BLaER1 (cell line): ENCODE measurements around the gene PRKCE.
"Not testable (repeated sequence)": the region's sequence is repeated elsewhere in the genome, so short reads cannot be mapped to it uniquely, and the experiment has no call there.

ENCODE experiments used
- H3K27ac ChIP-seq: shearing (Covaris generic); formaldehyde crosslinking; 2 replicates; pipeline ENCODE4 v1.8.1; 2022
- H3K27me3 ChIP-seq: shearing (Covaris generic); formaldehyde crosslinking; 2 replicates; pipeline ENCODE4 v1.8.1; 2022
- H3K36me3 ChIP-seq: shearing (Covaris generic); formaldehyde crosslinking; 2 replicates; pipeline ENCODE4 v1.8.1; 2022
- H3K4me1 ChIP-seq: shearing (Covaris generic); formaldehyde crosslinking; 2 replicates; pipeline ENCODE4 v1.8.1; 2022
- H3K4me2 ChIP-seq: shearing (Covaris generic); formaldehyde crosslinking; 2 replicates; pipeline ENCODE4 v1.8.1; 2022
- H3K4me3 ChIP-seq: shearing (Covaris generic); formaldehyde crosslinking; 2 replicates; pipeline ENCODE4 v1.8.1; 2022
- H3K9ac ChIP-seq: shearing (Covaris generic); formaldehyde crosslinking; 2 replicates; pipeline ENCODE4 v1.8.1; 2022
- H3K9me3 ChIP-seq: shearing (Covaris generic); formaldehyde crosslinking; 2 replicates; pipeline ENCODE4 v1.8.1; 2022
- H4K20me1 ChIP-seq: shearing (Covaris generic); formaldehyde crosslinking; 2 replicates; pipeline ENCODE4 v1.8.1; 2022
- Cebpa-rat ChIP-seq: shearing (Covaris generic); IDR thresholded peaks from 2 replicates; pipeline ENCODE4 v1.8.1; 2022

The PRKCE gene

GRCh38 chr2:46200100-46200690 lies 548.7 kb downstream of the PRKCE start:
- no peak overlapping the region for H3K27ac ChIP-seq
- peaks cover 8% of the 10 kb centered on the region; the same call in 1 of the 2 replicates for H3K9me3 ChIP-seq
- no peaks in the 10 kb centered on the region for H3K36me3 ChIP-seq
- peak overlapping the region; percentile 29; the same call in 1 of the 2 replicates for H3K4me2 ChIP-seq
- no peak overlapping the region for H3K9ac ChIP-seq
- no peak overlapping the region for H3K4me3 ChIP-seq
- no peak for TF ChIP-seq Cebpa-rat
- H4K20me1 ChIP-seq, result no peaks in the 10 kb centered on the region
- H3K4me1 ChIP-seq, result peaks cover 21% of the 10 kb centered on the region
- no peaks in the 10 kb centered on the region for H3K27me3 ChIP-seq

- no peak overlapping the region for H3K9ac ChIP-seq
- H4K20me1 ChIP-seq, result no peaks in the 10 kb centered on the region
- H3K9me3 ChIP-seq, result peaks cover 8% of the 10 kb centered on the region; the same call in 1 of the 2 replicates
- no peak for TF ChIP-seq Cebpa-rat
- peak overlapping the region; percentile 29; the same call in 1 of the 2 replicates for H3K4me2 ChIP-seq
- no peaks in the 10 kb centered on the region for H3K27me3 ChIP-seq
- H3K4me3 ChIP-seq, result no peak overlapping the region
- H3K4me1 ChIP-seq, result peaks cover 21% of the 10 kb centered on the region
- no peaks in the 10 kb centered on the region for H3K36me3 ChIP-seq
- no peak overlapping the region for H3K27ac ChIP-seq
Measured at GRCh38 chr2:46200861-46201605, 549.6 kb downstream of the PRKCE start.

GRCh38 chr2:46202453-46202852 lies 551.0 kb downstream of the PRKCE start:
- no peaks in the 10 kb centered on the region for H3K27me3 ChIP-seq
- H4K20me1 ChIP-seq, result no peaks in the 10 kb centered on the region
- H3K4me3 ChIP-seq, result no peak overlapping the region
- no peak for TF ChIP-seq Cebpa-rat
- no peaks in the 10 kb centered on the region for H3K36me3 ChIP-seq
- no peak overlapping the region for H3K27ac ChIP-seq
- peaks cover 11% of the 10 kb centered on the region for H3K4me1 ChIP-seq
- H3K9me3 ChIP-seq, result peaks cover 8% of the 10 kb centered on the region; the same call in 1 of the 2 replicates
- H3K4me2 ChIP-seq, result no peak overlapping the region
- no peak overlapping the region for H3K9ac ChIP-seq

GRCh38 chr2:46202987-46203386 lies 551.5 kb downstream of the PRKCE start:
- no peak overlapping the region for H3K4me3 ChIP-seq
- H3K27me3 ChIP-seq, result no peaks in the 10 kb centered on the region
- no peaks in the 10 kb centered on the region for H4K20me1 ChIP-seq
- peaks cover 11% of the 10 kb centered on the region; the same call in 1 of the 2 replicates for H3K9me3 ChIP-seq
- H3K4me2 ChIP-seq, result no peak overlapping the region
- peaks cover 10% of the 10 kb centered on the region for H3K4me1 ChIP-seq
- no peak for TF ChIP-seq Cebpa-rat
- H3K36me3 ChIP-seq, result no peaks in the 10 kb centered on the region
- H3K9ac ChIP-seq, result no peak overlapping the region
- no peak overlapping the region for H3K27ac ChIP-seq

GRCh38 chr2:46203636-46204035 lies 552.2 kb downstream of the PRKCE start:
- H3K36me3 ChIP-seq, H4K20me1 ChIP-seq, H3K9ac ChIP-seq, H3K4me2 ChIP-seq, H3K27me3 ChIP-seq, H3K27ac ChIP-seq, H3K4me3 ChIP-seq: not testable (repeated sequence)
- peaks cover 10% of the 10 kb centered on the region for H3K4me1 ChIP-seq
- H3K9me3 ChIP-seq, result peaks cover 14% of the 10 kb centered on the region

GRCh38 chr2:46207591-46207990 lies 556.1 kb downstream of the PRKCE start:
- Histone ChIP-seq H3K36me3 (no peaks in the 10 kb centered on the region), H3K9me3 (peaks cover 20% of the 10 kb centered on the region), H3K4me3 (no peak overlapping the region), H3K4me1 (no peaks in the 10 kb centered on the region), H4K20me1 (no peaks in the 10 kb centered on the region), H3K27ac (no peak overlapping the region), H3K4me2 (no peak overlapping the region), H3K9ac (no peak overlapping the region), H3K27me3 (no peaks in the 10 kb centered on the region)
- TF ChIP-seq Cebpa-rat, result no peak

- no peak overlapping the region for H3K9ac ChIP-seq
- H3K27me3 ChIP-seq, result no peaks in the 10 kb centered on the region
- no peaks in the 10 kb centered on the region for H3K36me3 ChIP-seq
- peaks cover 20% of the 10 kb centered on the region for H3K9me3 ChIP-seq
- H3K4me1 ChIP-seq, result no peaks in the 10 kb centered on the region
- no peak overlapping the region for H3K4me2 ChIP-seq
- H4K20me1 ChIP-seq, result no peaks in the 10 kb centered on the region
- no peak for TF ChIP-seq Cebpa-rat
- H3K4me3 ChIP-seq, result no peak overlapping the region
- H3K27ac ChIP-seq, result no peak overlapping the region
Measured at GRCh38 chr2:46208766-46209165, 557.3 kb downstream of the PRKCE start.

GRCh38 chr2:46210063-46210462 lies 558.6 kb downstream of the PRKCE start:
- no peak for TF ChIP-seq Cebpa-rat
- H4K20me1 ChIP-seq, result no peaks in the 10 kb centered on the region
- no peak overlapping the region for H3K4me2 ChIP-seq
- H3K36me3 ChIP-seq, result no peaks in the 10 kb centered on the region
- H3K4me3 ChIP-seq, result no peak overlapping the region
- peaks cover 30% of the 10 kb centered on the region for H3K9me3 ChIP-seq
- H3K27me3 ChIP-seq, result no peaks in the 10 kb centered on the region
- no peaks in the 10 kb centered on the region for H3K4me1 ChIP-seq
- H3K27ac ChIP-seq, result no peak overlapping the region
- H3K9ac ChIP-seq, result no peak overlapping the region

GRCh38 chr2:46211461-46211860 lies 560.0 kb downstream of the PRKCE start:
- no peak for TF ChIP-seq Cebpa-rat
- no peak overlapping the region for H3K4me3 ChIP-seq
- no peak overlapping the region for H3K27ac ChIP-seq
- H3K9me3 ChIP-seq, result peaks cover 35% of the 10 kb centered on the region
- no peaks in the 10 kb centered on the region for H4K20me1 ChIP-seq
- no peak overlapping the region for H3K9ac ChIP-seq
- H3K27me3 ChIP-seq, result no peaks in the 10 kb centered on the region
- H3K36me3 ChIP-seq, result no peaks in the 10 kb centered on the region
- H3K4me1 ChIP-seq, result no peaks in the 10 kb centered on the region
- no peak overlapping the region for H3K4me2 ChIP-seq

GRCh38 chr2:46213906-46214305 lies 562.4 kb downstream of the PRKCE start:
- Histone ChIP-seq H3K4me1 (no peaks in the 10 kb centered on the region), H3K36me3 (no peaks in the 10 kb centered on the region), H3K4me2 (no peak overlapping the region), H3K9ac (no peak overlapping the region), H3K27ac (no peak overlapping the region), H3K9me3 (peaks cover 50% of the 10 kb centered on the region), H3K27me3 (no peaks in the 10 kb centered on the region), H3K4me3 (no peak overlapping the region), H4K20me1 (no peaks in the 10 kb centered on the region)
- no peak for TF ChIP-seq Cebpa-rat
